ENCODE data around the gene ZDHHC7.

DNA sequence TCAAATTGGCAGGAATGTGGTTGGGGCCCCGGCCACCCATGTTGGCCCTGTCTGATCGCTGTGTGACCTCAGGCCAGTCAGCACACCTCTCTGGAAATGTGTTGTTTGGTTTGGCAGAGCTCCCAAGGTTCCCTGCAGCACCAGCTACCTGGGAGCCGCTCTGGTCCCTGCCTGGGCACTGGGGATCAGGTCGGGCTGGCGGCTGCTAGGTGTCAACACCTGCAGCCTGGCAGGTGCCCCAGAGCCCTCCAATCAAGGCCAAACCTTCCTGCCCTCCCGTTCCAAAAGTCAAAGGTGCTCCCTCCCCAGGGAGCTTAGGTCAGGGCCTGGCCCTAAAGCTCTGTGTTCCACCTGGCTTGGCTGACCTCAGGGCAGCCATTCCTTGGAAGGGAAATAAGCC lies 55.9 kb downstream of the ZDHHC7 start:
- TF ChIP-seq, protein P1, sequence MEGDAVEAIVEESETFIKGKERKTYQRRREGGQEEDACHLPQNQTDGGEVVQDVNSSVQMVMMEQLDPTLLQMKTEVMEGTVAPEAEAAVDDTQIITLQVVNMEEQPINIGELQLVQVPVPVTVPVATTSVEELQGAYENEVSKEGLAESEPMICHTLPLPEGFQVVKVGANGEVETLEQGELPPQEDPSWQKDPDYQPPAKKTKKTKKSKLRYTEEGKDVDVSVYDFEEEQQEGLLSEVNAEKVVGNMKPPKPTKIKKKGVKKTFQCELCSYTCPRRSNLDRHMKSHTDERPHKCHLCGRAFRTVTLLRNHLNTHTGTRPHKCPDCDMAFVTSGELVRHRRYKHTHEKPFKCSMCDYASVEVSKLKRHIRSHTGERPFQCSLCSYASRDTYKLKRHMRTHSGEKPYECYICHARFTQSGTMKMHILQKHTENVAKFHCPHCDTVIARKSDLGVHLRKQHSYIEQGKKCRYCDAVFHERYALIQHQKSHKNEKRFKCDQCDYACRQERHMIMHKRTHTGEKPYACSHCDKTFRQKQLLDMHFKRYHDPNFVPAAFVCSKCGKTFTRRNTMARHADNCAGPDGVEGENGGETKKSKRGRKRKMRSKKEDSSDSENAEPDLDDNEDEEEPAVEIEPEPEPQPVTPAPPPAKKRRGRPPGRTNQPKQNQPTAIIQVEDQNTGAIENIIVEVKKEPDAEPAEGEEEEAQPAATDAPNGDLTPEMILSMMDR (IDR thresholded peaks at IDR 0.05), result no peak
- TF ChIP-seq POLR2A (IDR thresholded peaks at IDR 0.05) (no peak), POLR2AphosphoS5 (IDR thresholded peaks at IDR 0.05) (no peak)
